Right atrium auricular region (tissue), 2 donors: ENCODE measurements around the gene MYOM1. TPM values are rescaled to one million over a fixed set of nuclear protein-coding genes. Genes with fewer than 3 reads are reported as not detected.
"Not testable (repeated sequence)": the region's sequence is repeated elsewhere in the genome, so short reads cannot be mapped to it uniquely, and the experiment has no call there.

Experiments used
- DNase-seq: peaks from one replicate; pipeline ENCODE4 v3.0.0-alpha.2; 2019; ENCODE audit warnings: low spot score
- H3K27ac ChIP-seq, 2 donors: fragments of 200-600 bp; sonication (generic); 1 replicate in 1 of 2; 2 replicates in 1 of 2; pipeline ENCODE4 v1.5.1; 2016 to 2019
- H3K27me3 ChIP-seq, 2 donors: fragments of 200-600 bp; sonication (generic); one replicate each; pipeline versions ENCODE4 v1.5.1 to v1.6.0; 2017 to 2019
- H3K36me3 ChIP-seq: fragments of 200-600 bp; sonication (generic); one replicate; pipeline ENCODE4 v1.5.1; 2016
- H3K4me1 ChIP-seq, 2 donors: fragments of 200-600 bp; sonication (generic); one replicate each; pipeline versions ENCODE4 v1.5.1 to v1.6.0; 2017 to 2019
- H3K4me3 ChIP-seq, 2 donors: fragments of 200-600 bp; sonication (generic); 1 replicate in 1 of 2; 2 replicates in 1 of 2; pipeline ENCODE4 v1.5.1; 2017 to 2019; ENCODE audit warnings: mild to moderate bottlenecking in 1 of 2, moderate library complexity in 1 of 2
- H3K9me3 ChIP-seq, 2 donors: fragments of 200-600 bp; sonication (generic); one replicate each; pipeline ENCODE4 v1.5.1; 2019
- total RNA-seq, 2 donors: library from RNA; depleted of rRNA; stranded (reverse); fragments of >200 nt; gene quantifications; one replicate each; pipeline ENCODE4 v1.1.0, GENCODE V29; 2016
- TF ChIP-seq, protein P1 (sequence below), 2 donors: fragments of 200-600 bp; sonication (generic); IDR thresholded peaks; one replicate each; pipeline ENCODE4 v1.5.1; 2019; ENCODE audit warnings: antibody characterized with exemption in 2 of 2

Gene MYOM1
- total RNA-seq, 2 donors from 2014 or later = 357 to 410 TPM

- no peaks in the 10 kb centered on the region for H3K4me1 ChIP-seq
- H3K4me3 ChIP-seq = no peak overlapping the region
- H3K27ac ChIP-seq = no peak overlapping the region
- H3K9me3 ChIP-seq = no peaks in the 10 kb centered on the region
- no peaks in the 10 kb centered on the region for H3K27me3 ChIP-seq
- H3K36me3 ChIP-seq = no peaks in the 10 kb centered on the region
- DNase-seq = no peak
- TF ChIP-seq, protein P1, sequence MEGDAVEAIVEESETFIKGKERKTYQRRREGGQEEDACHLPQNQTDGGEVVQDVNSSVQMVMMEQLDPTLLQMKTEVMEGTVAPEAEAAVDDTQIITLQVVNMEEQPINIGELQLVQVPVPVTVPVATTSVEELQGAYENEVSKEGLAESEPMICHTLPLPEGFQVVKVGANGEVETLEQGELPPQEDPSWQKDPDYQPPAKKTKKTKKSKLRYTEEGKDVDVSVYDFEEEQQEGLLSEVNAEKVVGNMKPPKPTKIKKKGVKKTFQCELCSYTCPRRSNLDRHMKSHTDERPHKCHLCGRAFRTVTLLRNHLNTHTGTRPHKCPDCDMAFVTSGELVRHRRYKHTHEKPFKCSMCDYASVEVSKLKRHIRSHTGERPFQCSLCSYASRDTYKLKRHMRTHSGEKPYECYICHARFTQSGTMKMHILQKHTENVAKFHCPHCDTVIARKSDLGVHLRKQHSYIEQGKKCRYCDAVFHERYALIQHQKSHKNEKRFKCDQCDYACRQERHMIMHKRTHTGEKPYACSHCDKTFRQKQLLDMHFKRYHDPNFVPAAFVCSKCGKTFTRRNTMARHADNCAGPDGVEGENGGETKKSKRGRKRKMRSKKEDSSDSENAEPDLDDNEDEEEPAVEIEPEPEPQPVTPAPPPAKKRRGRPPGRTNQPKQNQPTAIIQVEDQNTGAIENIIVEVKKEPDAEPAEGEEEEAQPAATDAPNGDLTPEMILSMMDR (IDR thresholded peaks at IDR 0.05) = no peak
These were observed 183.7 kb downstream of the MYOM1 start for GRCh38 chr18:3036108-3036507.

DNA sequence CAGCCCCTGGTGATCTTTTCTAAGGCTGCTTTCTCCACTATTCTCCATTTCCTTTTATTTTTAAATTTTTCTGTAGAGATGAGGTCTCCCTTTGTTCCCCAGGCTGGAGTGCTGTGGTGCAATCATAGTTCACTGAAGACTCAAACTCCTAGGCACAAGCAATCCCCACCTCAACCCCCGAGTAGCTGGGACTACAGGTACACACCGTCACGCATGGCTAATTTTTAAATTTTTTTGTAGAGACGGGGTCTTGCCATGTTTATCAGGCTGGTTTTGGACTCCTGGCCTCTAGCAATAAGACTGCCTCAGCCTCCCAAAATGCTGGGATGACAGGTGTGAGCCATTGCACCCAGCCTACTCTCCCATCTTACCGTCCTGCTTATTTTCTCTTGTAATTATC lies 184.1 kb downstream of the MYOM1 start:
- no peaks in the 10 kb centered on the region for H3K4me1 ChIP-seq
- H3K27ac ChIP-seq = no peak overlapping the region
- no peak overlapping the region for H3K4me3 ChIP-seq
- no peaks in the 10 kb centered on the region for H3K9me3 ChIP-seq
- TF ChIP-seq, protein P1 (IDR thresholded peaks at IDR 0.05) = no peak
- DNase-seq = peak; percentile 30
- H3K36me3 ChIP-seq = no peaks in the 10 kb centered on the region
- H3K27me3 ChIP-seq = no peaks in the 10 kb centered on the region

DNA sequence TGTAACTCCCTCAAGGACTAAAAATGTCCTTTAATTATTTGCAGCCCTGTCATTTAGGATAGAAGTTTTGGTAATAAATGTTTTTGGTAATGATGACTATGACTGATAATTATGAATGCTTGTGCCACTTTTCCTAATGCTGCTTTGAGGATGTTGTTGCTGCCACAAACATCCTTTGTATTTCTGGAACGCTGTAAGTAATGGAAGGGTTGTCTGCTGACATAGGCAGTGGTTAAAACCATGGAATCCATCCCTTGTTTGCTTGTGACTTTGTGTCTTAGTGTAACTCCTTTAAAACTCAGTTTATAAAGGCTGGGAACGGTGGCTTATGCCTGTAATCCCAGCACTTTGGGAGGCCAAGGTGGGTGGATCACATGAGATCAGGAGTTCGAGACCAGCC lies 187.0 kb downstream of the MYOM1 start:
- H3K27ac ChIP-seq = no peak overlapping the region
- H3K9me3 ChIP-seq = no peaks in the 10 kb centered on the region
- DNase-seq = no peak
- H3K4me3 ChIP-seq = no peak overlapping the region
- H3K4me1 ChIP-seq = peaks cover 0 to 13% of the 10 kb centered on the region in 2 donors
- TF ChIP-seq, protein P1 (IDR thresholded peaks at IDR 0.05) = no peak
- no peaks in the 10 kb centered on the region for H3K27me3 ChIP-seq
- H3K36me3 ChIP-seq = no peaks in the 10 kb centered on the region

GRCh38 chr18:3029215-3029952 lies 190.4 kb downstream of the MYOM1 start:
- no peaks in the 10 kb centered on the region for H3K27me3 ChIP-seq
- peaks cover 0 to 23% of the 10 kb centered on the region in 2 donors for H3K4me1 ChIP-seq
- TF ChIP-seq, protein P1 (IDR thresholded peaks at IDR 0.05) = no peak
- peak; percentile 55 for DNase-seq
- H3K36me3 ChIP-seq = no peaks in the 10 kb centered on the region
- H3K27ac ChIP-seq = no peak overlapping the region
- no peaks in the 10 kb centered on the region for H3K9me3 ChIP-seq
- no peak overlapping the region for H3K4me3 ChIP-seq

- H3K27me3 ChIP-seq, H3K4me3 ChIP-seq, DNase-seq, H3K27ac ChIP-seq, H3K36me3 ChIP-seq, H3K9me3 ChIP-seq: not testable (repeated sequence)
- H3K4me1 ChIP-seq = peaks cover 0 to 23% of the 10 kb centered on the region in 2 donors
These were observed 191.7 kb downstream of the MYOM1 start for GRCh38 chr18:3028115-3028514.

DNA sequence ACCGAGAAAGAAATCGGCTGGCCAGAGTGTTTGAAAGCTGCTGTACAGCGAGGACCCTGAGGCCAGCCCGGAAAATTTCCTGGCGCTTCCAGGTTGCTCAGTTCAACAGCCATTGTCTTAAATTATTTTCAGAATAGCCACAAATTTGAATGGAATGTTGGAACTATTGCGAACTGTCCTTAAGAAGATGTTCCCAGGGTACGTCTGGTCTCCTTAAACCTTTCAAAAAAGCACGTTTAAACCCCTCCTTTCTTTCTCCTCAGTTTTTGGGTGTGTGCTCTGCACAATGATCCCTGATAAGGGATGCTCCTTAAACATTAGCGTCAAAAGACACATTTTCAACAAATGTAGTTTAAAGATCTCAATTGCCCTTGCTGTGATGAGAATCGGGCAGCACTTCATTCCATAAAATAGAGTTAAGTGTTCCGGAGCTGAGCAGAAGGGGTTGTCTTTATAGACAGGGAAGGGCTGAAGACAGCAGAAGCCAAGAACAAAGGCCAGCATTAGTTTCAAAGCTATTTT lies 192.3 kb downstream of the MYOM1 start:
- no peaks in the 10 kb centered on the region for H3K36me3 ChIP-seq
- H3K27me3 ChIP-seq = no peaks in the 10 kb centered on the region
- H3K27ac ChIP-seq = peak overlapping the region; percentile 7 to 11
- no peaks in the 10 kb centered on the region for H3K9me3 ChIP-seq
- H3K4me3 ChIP-seq = no peak overlapping the region
- DNase-seq = no peak
- TF ChIP-seq, protein P1 (IDR thresholded peaks at IDR 0.05) = no peak
- peaks cover 0 to 23% of the 10 kb centered on the region in 2 donors for H3K4me1 ChIP-seq
